Hematopoietic multipotent progenitor cell treated with erythropoietin and hydrocortisone succinate and interleukin-3 and kit ligand, for 17 days (in vitro differentiated cells): ENCODE measurements around the gene RO60.
"Not testable (repeated sequence)": the region's sequence is repeated elsewhere in the genome, so short reads cannot be mapped to it uniquely, and the experiment has no call there.

ENCODE experiments used
- DNase-seq: peaks from one replicate; pipeline ENCODE4 v3.0.0-alpha.2; 2015; ENCODE audit warnings: low spot score

The RO60 gene

DNA sequence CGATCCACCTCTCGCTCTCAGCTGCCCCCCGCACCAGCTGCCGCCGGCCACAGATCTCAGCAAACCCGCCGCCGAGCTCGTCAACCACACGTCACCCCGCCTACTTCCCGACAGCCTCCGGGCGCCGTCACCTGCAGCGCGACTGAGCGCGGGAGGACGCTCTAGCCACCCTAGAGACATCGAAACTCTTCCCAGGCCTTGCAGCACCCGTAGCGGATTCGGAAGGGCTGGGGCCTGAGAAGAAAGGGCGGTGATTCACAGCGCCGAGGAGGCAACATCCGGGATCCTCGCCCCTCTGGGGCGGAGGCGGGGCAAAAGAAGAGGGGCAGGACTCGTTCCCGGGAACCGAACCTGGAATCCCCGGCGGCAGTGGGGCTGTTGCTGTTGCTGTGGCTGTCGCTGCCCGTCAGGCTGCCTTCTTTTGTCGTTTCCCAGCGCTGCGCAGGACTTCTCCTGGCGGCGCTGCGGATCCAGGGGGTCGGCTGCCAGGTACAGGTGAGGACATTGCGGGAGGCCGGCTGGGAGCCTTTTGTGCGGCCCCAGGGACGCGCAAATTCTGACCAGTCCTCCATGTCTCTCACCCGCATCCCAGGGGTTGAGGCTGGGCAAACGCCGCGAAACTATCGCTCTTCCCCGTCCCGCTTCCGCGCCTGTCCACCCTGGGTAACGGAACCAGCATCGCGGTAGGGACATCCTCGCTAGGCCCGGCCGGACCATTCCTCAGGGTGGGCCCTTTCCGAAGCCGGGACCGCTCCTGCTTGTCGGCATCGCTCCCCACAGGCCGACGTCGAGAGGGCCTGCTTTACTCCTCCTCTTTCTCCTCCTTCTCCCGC is at the start of gene RO60, which contains the start of gene UCHL5:
TSS of gene RO60 (plus strand) at position 331 of the 833 bp plus-strand sequence. CDS start 9,443 bp downstream, outside the sequence.
TSS of gene UCHL5 (minus strand) at position 79 of the 833 bp plus-strand sequence. CDS start 100 bp downstream, outside the sequence.
- DNase-seq: peak; percentile 93

DNA sequence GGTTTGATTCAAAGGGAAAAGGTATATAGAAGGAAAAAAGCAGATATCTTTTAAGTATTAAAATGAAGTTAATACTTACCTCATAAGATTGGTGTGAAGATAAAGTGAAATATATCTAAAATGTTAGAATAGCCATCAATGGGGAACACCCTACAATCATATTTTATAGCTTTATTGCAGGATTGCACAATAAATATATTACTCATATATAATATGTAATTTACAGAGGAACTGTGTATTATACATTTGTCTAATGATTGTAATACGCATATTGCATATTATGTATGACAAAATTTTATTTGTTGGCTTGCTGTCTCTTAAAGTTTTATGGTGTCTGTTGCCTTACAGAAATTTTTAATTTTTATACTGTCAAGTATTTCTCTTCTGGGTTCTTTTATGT is 48.0 kb upstream of the RO60 start:
- no peak for DNase-seq

DNA sequence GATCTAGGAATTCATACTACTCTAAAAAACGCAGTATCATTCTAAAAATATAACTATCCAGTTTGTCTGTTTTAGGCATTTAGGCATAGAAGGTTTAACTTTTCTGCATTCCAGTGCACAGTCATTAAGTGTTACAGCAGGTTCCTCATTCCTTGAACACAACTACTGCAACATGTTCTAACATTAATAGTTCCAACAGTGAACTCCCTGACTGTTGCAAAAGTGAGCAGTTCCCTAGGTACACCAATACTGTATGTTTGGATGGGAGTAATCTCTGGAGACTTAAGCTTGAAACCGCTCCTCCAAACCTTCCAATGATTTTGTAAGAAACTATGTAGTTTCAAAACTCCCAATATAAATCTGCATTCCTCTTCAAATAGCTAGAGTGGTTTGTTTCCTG is 46.4 kb upstream of the RO60 start:
- DNase-seq: no peak

DNA sequence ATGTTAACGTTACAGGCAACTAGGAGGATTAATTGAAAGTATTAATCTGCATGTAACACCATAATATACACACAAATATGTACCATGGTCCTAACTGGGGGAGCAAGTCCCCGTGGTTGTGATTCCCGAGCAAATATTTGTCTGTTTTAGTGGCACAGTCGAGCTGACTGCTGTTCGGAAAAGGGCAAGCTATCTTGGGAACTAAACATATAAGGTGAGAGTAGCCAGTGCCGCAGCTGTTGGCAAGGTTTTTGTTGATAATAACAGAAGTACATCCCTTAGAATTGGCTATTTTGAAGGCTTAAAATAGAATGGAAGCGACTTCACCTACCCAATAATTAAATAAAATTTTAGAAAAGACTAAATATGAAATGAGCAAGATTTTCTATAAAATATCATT is 45.7 kb upstream of the RO60 start:
- DNase-seq: no peak

DNA sequence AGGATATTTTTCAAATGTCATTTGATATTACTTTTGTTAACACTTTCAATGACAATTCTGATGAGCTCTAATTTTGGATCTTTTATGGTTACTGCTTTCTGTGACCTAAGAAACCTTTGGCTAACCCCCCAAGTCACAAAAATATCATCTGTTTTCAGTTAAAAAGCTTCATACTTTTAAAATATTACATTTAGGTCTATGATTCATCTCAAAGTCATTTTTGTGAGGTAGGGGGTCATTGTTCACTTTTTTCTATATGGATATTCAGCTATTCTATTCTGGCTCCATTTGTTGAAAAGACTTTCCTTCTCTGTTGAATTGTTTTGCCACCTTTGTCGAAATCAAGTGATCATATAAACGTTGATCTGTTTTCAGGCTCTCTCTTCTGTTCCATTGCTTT is 45.0 kb upstream of the RO60 start:
- no peak for DNase-seq

DNA sequence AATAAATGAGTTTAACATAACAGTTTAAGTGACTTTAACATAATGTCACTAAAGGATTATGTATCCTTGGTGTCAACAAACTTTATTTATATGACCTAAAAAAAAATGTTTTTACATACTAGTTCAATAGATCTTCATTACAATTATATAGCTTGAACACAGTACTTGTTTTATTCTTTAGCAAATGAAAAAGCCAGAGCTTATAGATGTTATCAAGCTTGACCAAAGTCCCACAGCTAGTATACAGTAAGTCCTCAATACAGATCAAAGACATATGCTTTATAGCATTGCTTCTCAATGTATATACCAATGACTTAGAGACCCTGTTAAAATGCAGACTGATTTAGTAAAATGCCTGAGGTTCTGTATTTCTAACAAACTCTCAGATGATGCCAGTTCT is 42.6 kb upstream of the RO60 start:
- no peak for DNase-seq

DNA sequence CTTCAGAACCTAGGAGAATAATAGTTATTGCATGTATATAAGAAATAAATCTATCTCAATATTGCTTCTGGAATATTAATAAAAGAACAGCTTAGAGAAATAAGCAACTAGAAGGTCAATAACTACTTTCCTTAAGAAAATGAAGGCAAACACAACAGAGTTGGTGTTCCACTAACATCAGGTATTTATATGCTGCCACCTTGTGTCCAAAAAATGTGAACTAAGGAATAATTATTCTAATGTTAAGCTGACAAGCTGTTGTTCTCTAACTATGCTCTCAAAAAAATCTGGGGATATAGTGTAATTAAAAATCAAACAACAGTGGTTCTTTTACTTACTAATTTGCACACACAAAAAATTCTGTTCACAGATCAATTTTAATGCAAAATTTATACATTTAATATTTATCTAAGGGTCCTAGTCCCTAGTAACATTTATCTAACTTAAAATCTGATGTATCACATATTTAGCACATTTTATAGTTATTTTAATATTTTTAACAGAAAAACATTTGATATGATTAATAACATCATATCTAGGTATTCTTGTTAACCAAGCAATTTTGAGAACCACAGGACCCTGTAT is 39.9 kb upstream of the RO60 start:
- DNase-seq: peak; percentile 53

DNA sequence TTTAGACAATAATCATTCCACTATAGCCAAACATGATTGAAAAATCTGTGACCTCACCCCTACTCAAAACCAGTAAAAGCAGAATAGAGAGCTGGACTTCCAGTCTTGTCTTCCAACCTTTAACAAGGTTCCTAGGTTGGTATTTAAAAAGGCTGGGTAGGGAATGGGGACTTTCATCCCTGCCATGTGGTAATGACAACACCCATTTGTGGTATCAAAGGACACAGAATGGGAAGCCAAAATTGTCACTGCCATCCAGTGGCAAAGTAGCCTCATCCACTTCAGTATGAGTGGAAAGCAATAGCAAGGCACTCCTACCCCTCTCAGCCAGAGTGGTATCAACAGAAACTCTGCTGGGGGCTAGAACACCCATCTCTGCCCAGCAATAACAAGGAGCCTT is 34.2 kb upstream of the RO60 start:
- no peak for DNase-seq

DNA sequence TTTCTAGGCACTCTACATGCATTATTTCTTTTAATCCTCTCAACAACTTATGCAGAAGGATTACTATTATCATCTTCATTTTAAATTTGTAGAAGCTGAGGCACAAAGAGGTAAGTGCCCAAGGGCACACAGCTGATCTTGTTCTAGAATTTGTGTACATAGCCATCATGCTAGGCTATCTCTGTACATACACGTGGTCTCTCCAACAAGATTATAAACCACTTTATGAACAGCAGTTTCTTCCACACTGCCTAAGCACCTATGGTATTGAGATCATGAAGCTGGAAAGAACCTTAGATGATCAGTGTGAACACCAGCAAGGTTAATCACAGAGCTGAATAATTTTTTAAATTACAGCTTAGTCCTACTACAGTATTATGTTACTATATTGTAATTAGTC is 29.1 kb upstream of the RO60 start:
- DNase-seq: peak; percentile 14

DNA sequence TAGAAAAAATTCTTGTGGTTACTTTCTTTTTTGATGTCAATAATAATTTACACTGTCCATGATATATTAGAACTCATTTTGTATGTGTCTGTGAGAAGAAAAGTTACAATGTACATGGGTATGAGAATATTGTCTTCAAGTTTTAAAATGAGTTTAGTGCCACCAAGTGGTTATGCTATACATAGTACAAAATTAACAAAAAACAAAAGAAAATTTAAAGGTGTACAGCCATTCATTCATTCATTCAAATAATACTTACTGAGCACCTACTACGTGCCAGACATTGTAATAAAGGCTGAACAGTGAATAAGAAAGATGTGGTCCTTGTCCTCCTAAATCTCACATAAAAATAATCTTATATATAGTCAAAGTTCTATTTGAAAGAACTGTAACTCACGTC is 28.0 kb upstream of the RO60 start:
- peak; percentile 26 for DNase-seq

DNA sequence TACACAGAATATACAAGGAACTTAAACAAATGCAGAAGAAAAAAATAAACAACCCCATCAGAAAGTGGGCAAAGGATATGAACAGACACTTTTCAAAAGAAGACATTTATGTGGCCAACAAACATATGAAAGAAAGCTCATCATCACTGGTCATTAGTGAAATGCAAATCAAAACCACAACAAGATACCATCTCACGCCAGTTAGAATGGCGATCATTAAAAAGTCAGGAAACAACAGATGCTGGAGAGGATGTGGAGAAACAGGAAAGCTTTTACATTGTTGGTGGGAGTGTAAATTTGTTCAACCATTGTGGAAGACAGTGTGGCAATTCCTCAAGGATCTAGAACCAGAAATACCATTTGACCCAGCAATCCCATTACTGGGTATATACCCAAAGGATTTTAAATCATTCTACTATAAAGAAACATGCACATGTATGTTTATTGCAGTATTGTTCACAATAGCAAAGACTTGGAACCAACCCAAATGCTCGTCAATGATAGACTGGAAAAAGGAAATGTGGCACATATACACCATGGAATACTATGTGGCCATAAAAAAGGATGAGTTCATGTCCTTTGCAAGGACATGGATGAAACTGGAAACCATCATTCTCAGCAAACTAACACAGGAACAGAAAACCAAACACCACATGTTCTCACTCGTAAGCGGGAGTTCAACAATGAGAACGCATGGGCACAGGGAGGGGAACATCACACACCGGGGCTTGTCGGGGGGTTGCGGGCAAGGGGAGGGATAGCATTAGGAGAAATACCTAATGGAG is 26.6 kb upstream of the RO60 start:
- DNase-seq: not testable (repeated sequence)

DNA sequence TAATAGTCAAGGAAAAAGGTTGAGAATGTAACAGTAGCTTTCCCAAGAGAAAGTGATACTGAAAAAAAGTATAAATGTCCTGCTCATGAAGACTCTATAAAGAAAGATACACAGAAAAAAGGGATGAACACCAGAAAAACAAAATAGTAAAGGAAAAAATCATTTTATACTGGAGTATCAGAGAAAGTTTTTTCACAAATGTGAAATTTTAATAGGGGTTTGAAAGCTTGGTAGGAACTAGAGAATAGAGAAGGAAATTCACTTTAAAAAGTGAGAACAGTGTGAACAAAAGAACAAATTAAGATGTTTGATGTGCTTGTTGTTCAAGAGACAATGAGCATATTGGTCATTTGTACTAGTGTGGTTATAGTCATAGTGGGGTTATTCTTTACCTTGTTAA is 25.8 kb upstream of the RO60 start:
- DNase-seq: no peak

DNA sequence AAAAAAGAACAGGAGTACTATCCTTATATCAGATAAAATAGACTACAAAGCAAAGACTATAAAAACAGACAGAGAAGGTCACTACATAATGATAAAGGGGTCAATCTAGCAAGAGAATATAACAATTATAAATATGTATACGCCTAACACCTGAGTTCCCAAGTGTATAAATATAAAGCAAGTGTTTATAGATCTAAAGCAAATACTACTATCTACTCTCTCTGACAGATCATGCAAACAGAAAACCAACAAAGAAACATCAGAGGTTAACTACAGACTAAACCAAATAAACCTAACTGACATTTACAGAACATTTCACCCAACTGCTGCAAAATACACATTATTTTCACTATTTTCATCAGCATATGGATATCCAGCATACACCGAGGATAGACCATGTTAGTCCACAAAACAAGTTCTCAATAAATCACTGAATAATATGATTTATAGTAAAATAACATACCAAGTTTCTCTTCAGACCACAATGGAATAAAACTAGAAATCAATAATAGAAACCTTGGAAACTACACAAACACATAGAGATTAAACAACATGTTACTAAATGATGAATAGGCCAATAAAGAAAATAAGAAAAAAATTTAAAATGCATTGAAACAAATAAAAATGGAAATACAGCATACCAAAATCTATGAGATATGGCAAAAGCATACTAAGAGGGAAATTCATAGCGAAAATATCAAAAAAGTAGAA is 22.9 kb upstream of the RO60 start:
- DNase-seq: no peak

DNA sequence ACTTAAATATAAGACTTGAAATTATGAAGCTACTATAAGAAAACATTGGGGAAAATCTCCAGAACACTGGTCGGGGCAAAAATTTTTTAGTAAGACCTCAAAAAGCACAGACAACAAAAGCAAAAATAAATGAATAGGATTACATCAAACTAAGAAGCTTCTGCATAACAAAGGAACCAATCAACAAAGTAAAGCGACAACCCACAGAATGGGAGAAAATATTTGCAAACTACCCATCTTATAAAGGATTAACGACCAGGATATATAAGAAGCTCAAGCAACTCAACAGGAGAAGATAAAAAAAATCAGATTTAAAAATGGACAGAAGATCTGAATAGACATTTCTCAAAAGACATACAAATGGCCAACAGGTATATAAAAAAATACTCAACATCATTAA is 19.4 kb upstream of the RO60 start:
- DNase-seq: no peak

DNA sequence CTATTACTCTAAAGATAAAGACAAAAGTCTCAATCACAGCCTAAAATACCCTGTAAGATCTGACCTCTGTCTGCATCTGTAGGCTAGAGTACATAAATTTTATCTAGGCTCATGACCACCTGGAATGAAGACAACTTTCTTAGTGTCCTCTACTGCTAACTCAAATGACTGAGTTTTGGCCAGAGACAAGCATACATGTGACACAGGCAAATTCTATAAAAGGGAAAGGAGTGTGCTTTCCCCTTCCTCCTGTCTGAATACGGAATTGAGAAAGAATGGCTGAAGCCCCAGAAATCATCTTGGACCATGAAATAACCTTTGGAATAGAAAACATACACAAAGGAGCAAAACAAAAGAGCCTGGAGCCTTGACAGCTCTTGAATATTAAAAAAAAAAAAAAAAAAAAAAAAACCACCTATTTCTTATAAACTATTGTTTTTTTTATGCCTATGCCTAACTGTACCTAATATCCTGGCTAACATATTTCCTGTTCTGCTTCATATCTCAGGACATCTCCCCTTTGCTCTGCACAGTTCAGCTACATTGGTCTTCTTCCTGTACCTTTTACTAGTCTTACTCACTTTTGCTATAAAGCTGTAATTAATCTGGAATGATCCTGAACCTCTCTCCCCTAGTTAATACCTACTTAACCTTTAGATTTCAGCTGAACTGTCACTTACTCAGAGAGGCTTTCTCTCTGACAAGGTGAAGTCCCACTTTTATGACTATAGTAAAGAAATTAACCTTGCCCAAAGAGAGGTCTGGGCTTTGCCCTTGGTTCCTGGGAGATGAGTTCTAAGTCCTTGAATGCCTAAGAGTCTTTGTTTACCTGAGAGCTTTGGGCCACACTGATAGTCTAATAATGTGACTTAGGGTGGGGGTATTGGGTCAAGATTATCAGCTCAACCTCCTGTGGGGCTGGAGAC is 16.4 kb upstream of the RO60 start:
- DNase-seq: no peak

DNA sequence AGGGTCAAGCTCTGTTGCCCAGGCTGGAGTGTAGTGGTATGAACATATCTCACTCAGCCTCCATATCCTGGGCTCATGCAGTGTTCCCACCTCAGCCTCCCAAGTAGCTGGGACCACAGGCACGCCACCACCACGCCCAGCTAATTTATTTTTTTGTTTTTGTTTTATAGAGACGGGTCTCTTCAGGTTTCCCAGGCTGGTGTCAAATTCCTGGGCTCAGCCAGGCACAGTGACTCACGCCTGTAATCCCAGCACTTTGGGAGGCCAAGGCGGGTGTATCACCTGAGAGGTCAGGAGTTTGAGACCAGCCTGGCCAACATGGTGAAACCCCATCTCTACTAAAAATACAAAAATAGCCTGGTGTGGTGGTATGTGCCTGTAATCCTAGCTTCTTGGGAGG is 10.5 kb upstream of the RO60 start:
- not testable (repeated sequence) for DNase-seq

DNA sequence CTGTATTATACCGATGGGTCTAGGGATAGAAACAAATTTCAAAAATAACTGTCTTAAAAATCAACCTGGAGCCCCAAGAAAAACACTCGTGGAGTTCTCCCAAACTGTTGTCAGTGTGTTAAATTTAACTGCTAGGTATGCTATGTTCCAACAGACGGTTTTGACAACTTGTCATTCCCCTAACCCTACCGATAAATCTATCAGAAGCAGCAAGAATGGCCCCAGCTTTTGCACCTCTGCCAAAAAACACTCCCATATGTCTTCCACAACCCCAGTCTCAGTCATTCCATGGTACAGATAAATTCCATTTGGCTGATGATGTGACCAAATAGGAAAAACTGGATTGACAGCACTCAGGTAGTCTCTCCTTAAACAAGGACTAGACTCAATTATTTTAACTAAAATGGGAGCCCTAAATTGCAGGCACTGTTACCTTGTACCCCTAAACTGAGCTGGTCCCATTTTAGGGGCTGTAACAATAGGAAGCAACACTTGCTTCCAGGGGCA is 5.2 kb upstream of the RO60 start:
- DNase-seq: no peak

DNA sequence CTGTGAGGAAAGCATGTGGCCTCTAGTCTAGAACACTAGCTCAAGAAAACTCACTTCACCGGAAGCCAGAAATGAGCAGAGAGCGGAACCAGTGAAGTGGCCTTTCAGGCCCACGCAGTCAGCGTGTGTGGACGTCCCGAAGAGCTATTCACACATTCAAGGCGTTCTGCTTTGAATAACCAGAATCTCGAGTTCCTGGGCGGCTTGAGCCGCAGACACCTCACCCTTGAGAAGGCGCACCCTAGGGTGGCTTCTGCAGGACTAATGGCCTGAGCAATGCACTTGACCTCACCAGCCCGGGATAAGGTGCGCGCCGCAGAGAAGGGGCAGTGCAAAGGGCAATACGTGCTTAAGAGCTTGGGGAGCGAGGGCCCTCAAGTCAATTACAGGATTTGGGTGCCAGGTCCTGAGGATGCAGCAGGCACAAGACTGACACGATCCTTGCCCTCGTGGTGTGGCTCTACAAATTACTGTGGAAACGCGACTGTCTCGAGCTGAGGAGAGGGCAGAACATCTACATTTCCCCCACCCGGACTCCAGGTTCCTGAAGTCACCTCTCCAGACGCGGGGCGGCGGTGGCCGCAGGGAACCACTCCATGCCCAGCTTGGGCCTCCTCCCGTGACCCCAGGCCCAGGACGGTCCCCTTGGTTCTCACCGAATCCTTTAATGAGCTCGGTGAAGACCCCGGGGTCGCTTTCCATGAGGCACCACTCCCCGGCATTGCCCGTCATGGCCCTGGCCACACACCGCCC is 707 bp upstream of the RO60 start:
- DNase-seq: peak; percentile 61

DNA sequence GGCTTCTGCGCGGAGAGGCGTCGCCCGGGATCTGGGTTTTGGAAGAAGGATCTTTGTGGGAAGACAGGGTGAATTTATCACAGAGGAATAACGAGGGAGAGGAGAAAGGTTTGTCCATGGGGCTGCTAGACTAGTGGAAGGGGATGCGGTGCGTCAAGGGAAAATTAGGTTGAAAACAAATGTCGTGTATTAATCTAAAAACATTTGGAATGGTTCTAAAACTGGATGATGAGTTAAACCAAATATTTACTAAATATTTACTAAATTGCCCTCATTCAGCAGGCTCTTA is 647 bp downstream of the RO60 start:
- DNase-seq: no peak

DNA sequence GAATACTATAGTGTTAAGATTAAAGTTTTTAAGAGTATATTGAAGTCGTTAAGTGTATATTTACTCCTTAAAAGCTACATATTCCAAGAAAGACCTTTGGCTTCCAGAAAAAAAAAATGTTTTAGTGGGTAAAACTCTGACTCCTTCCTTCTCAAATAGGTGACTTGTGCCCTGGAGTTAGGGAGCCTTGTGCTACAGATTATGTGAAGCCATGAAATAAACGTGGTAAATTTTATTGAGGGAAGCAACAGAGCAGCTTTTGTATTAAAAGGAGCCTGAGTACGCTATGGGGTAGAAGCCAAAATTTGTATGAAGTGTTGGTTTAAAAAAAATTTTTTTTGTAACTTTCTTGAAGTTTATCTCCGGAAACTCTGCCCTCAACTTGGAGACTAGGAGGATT is 994 bp downstream of the RO60 start:
- DNase-seq: peak; percentile 44
